Neural cell (in vitro differentiated cells): Measurements from ENCODE around the gene FAM20C. TPM values are rescaled to one million over a fixed set of nuclear protein-coding genes. Genes with fewer than 3 reads are reported as not detected.

Source experiments
- H2AFZ ChIP-seq: fragments of 200-600, 300-800 bp; sonication (generic), shearing (Covaris generic); 2 replicates; pipeline ENCODE4 v1.6.0; 2014; ENCODE audit warnings: low read depth, mild to moderate bottlenecking, antibody characterized with exemption, low read length, moderate library complexity
- H3F3A ChIP-seq: fragments of 200-600 bp; shearing (Covaris generic); 2 replicates; pipeline ENCODE4 v1.6.1; 2016; ENCODE audit warnings: mild to moderate bottlenecking, moderate library complexity, mixed read lengths, antibody characterized with exemption, low read length; ENCODE audit not compliant: insufficient read depth, poor library complexity, severe bottlenecking
- H3K27ac ChIP-seq: fragments of 200-600, 300-800 bp; sonication (generic), shearing (Covaris generic); 2 replicates; pipeline ENCODE4 v1.5.1; 2014; ENCODE audit warnings: mild to moderate bottlenecking, low read length, moderate library complexity
- H3K27me3 ChIP-seq: fragments of 300-800, 200-600 bp; sonication (generic), shearing (Covaris generic); 2 replicates; pipeline ENCODE4 v1.6.0; 2014; ENCODE audit warnings: mild to moderate bottlenecking, low read depth, low read length, moderate library complexity; ENCODE audit not compliant: insufficient read depth
- H3K36me3 ChIP-seq: fragments of 300-800, 200-600 bp; sonication (generic), shearing (Covaris generic); 2 replicates; pipeline ENCODE4 v1.5.1; 2014; ENCODE audit warnings: mild to moderate bottlenecking, antibody characterized with exemption, low read length, moderate library complexity; ENCODE audit not compliant: insufficient read depth
- H3K4me2 ChIP-seq: fragments of 300-800, 200-600 bp; sonication (generic), shearing (Covaris generic); 2 replicates; pipeline ENCODE4 v1.6.0; 2014; ENCODE audit warnings: mild to moderate bottlenecking, low read length
- H3K4me3 ChIP-seq: fragments of 300-800, 200-600 bp; sonication (generic), shearing (Covaris generic); 2 replicates; pipeline ENCODE4 v1.5.1; 2014; ENCODE audit warnings: mild to moderate bottlenecking, low read length, moderate library complexity
- H3K79me2 ChIP-seq: fragments of 200-600 bp; shearing (Covaris generic); replicated peaks from 2 replicates; pipeline ENCODE4 v1.6.0; 2014; ENCODE audit warnings: mild to moderate bottlenecking, low read length, moderate library complexity; ENCODE audit not compliant: insufficient read depth
- H3K9ac ChIP-seq: fragments of 300-800, 200-600 bp; sonication (generic), shearing (Covaris generic); 2 replicates; pipeline ENCODE4 v1.6.1; 2016; ENCODE audit warnings: mild to moderate bottlenecking, low read length, mixed read lengths
- H3K9me2 ChIP-seq: fragments of 200-600 bp; shearing (Covaris generic); 2 replicates; pipeline ENCODE4 v1.6.1; 2016; ENCODE audit warnings: mild to moderate bottlenecking, low read length, mixed read lengths; ENCODE audit not compliant: insufficient read depth
- H3K9me3 ChIP-seq: fragments of 200-600, 300-800 bp; sonication (generic), shearing (Covaris generic); 2 replicates; pipeline ENCODE4 v1.6.1; 2016; ENCODE audit warnings: mild to moderate bottlenecking, mixed run types, low read length, moderate library complexity, mixed read lengths
- H4K20me1 ChIP-seq: fragments of 200-600 bp; shearing (Covaris generic); 2 replicates; pipeline ENCODE4 v1.6.1; 2016; ENCODE audit warnings: mild to moderate bottlenecking, mixed run types; ENCODE audit not compliant: insufficient read depth
- EP300 ChIP-seq: fragments of 450-650 bp; conservative IDR thresholded peaks from 2 replicates; pipeline ENCODE4 v1.6.1; 2014; ENCODE audit warnings: antibody characterized with exemption, mild to moderate bottlenecking, moderate library complexity; ENCODE audit not compliant: poor library complexity, severe bottlenecking
- EZH2 ChIP-seq: fragments of 200-600, 300-800 bp; shearing (Covaris generic), sonication (generic); IDR thresholded peaks from 2 replicates; pipeline ENCODE4 v1.6.1; 2014; ENCODE audit warnings: antibody characterized with exemption, low read length, borderline replicate concordance, mild to moderate bottlenecking; ENCODE audit not compliant: insufficient read depth, poor library complexity, severe bottlenecking
- MXI1 ChIP-seq: fragments of 450-650 bp; conservative IDR thresholded peaks from 2 replicates; pipeline ENCODE4 v1.6.1; 2014; ENCODE audit warnings: antibody characterized with exemption, mild to moderate bottlenecking; ENCODE audit not compliant: poor library complexity, severe bottlenecking
- POLR2AphosphoS5 ChIP-seq: IDR thresholded peaks from 2 replicates; pipeline ENCODE4 v1.6.1; 2012
- RAD21 ChIP-seq: fragments of 450-650 bp; conservative IDR thresholded peaks from 2 replicates; pipeline ENCODE4 v1.6.1; 2014; ENCODE audit warnings: antibody characterized with exemption, mild to moderate bottlenecking, moderate library complexity
- SMC3 ChIP-seq: fragments of 450-650 bp; conservative IDR thresholded peaks from 2 replicates; pipeline ENCODE4 v1.6.1; 2014; ENCODE audit warnings: antibody characterized with exemption, mild to moderate bottlenecking, moderate library complexity; ENCODE audit not compliant: poor library complexity
- TAF1 ChIP-seq: IDR thresholded peaks from 2 replicates; pipeline ENCODE4 v1.6.1; 2012; ENCODE audit warnings: low read depth
- polyA plus RNA-seq: library from polyadenylated mRNA; depleted of rRNA; stranded (reverse); fragments of >200 nt; gene quantifications from 2 replicates; pipeline ENCODE4 v1.2.3, GENCODE V29; 2014
- TF ChIP-seq, protein P1 (sequence below): IDR thresholded peaks from 2 replicates; pipeline ENCODE4 v1.6.1; 2012; ENCODE audit warnings: borderline replicate concordance
- TF ChIP-seq, protein P2 (sequence below): fragments of 450-650 bp; IDR thresholded peaks from 2 replicates; pipeline ENCODE4 v1.5.1; 2014; ENCODE audit warnings: antibody characterized with exemption, mild to moderate bottlenecking, moderate library complexity; ENCODE audit not compliant: poor library complexity, severe bottlenecking

FAM20C gene
- polyA plus RNA-seq, 1 donor from 2014 or later, result 22.7 TPM

GRCh38 chr7:300546-301290 lies 108.3 kb downstream of the FAM20C start:
- Histone ChIP-seq H3K4me3 (no peak overlapping the region), H3F3A (no peaks in the 10 kb centered on the region), H3K9me3 (no peaks in the 10 kb centered on the region), H4K20me1 (no peaks in the 10 kb centered on the region), H2AFZ (no peak overlapping the region), H3K9ac (no peak overlapping the region), H3K27ac (no peak overlapping the region), H3K9me2 (no peaks in the 10 kb centered on the region), H3K79me2 (no peaks in the 10 kb centered on the region), H3K4me2 (no peak overlapping the region), H3K36me3 (no peaks in the 10 kb centered on the region), H3K27me3 (no peaks in the 10 kb centered on the region)
- TF ChIP-seq MXI1 (no peak), SMC3 (no peak), EZH2 (no peak), EP300 (no peak), TAF1 (no peak), POLR2AphosphoS5 (no peak), RAD21 (no peak)
- TF ChIP-seq, protein P1, sequence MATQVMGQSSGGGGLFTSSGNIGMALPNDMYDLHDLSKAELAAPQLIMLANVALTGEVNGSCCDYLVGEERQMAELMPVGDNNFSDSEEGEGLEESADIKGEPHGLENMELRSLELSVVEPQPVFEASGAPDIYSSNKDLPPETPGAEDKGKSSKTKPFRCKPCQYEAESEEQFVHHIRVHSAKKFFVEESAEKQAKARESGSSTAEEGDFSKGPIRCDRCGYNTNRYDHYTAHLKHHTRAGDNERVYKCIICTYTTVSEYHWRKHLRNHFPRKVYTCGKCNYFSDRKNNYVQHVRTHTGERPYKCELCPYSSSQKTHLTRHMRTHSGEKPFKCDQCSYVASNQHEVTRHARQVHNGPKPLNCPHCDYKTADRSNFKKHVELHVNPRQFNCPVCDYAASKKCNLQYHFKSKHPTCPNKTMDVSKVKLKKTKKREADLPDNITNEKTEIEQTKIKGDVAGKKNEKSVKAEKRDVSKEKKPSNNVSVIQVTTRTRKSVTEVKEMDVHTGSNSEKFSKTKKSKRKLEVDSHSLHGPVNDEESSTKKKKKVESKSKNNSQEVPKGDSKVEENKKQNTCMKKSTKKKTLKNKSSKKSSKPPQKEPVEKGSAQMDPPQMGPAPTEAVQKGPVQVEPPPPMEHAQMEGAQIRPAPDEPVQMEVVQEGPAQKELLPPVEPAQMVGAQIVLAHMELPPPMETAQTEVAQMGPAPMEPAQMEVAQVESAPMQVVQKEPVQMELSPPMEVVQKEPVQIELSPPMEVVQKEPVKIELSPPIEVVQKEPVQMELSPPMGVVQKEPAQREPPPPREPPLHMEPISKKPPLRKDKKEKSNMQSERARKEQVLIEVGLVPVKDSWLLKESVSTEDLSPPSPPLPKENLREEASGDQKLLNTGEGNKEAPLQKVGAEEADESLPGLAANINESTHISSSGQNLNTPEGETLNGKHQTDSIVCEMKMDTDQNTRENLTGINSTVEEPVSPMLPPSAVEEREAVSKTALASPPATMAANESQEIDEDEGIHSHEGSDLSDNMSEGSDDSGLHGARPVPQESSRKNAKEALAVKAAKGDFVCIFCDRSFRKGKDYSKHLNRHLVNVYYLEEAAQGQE, result no peak
- TF ChIP-seq, protein P2, sequence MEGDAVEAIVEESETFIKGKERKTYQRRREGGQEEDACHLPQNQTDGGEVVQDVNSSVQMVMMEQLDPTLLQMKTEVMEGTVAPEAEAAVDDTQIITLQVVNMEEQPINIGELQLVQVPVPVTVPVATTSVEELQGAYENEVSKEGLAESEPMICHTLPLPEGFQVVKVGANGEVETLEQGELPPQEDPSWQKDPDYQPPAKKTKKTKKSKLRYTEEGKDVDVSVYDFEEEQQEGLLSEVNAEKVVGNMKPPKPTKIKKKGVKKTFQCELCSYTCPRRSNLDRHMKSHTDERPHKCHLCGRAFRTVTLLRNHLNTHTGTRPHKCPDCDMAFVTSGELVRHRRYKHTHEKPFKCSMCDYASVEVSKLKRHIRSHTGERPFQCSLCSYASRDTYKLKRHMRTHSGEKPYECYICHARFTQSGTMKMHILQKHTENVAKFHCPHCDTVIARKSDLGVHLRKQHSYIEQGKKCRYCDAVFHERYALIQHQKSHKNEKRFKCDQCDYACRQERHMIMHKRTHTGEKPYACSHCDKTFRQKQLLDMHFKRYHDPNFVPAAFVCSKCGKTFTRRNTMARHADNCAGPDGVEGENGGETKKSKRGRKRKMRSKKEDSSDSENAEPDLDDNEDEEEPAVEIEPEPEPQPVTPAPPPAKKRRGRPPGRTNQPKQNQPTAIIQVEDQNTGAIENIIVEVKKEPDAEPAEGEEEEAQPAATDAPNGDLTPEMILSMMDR, result no peak

DNA sequence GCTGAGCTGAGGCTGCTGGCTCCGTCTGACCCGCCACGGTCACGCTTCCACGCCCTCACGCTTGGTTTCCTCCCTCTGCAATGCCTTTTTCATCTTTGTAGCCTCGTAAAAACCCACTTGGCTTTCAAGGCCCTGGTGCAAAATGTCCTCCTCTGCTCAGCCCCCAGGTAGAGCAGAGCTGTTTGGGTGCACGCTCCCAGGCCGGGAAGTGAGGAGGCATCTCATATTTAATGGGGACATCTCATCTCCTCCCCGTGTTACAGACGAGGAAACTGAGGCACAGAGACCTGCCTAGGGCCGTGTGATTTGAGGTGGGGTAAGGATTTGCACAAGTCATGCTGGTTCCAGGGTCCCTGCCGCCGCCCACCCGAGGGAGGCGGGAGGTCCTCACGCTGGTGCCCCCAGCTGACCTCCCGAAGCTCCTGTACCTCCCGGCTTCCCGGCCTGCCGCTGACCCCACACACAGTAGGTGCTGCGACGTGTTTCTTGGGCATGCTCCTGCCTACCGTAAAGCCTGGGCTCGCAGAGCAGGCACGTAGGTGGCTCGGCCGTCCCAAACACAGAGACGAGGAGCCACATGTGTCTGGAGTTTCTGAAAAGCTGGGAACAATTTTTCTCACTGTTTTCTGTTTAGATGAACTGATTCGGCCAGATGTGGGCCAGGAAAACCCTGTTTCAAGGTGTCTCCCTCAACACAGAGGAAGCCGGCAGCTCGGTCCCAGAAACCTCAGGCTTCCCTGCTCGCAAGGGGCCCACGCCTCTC lies 109.1 kb downstream of the FAM20C start:
- no peaks in the 10 kb centered on the region for H3K79me2 ChIP-seq
- H3K9me2 ChIP-seq, result no peaks in the 10 kb centered on the region
- H4K20me1 ChIP-seq, result no peaks in the 10 kb centered on the region
- H3K27ac ChIP-seq, result no peak overlapping the region
- H3K4me3 ChIP-seq, result no peak overlapping the region
- H3K4me2 ChIP-seq, result no peak overlapping the region
- TF ChIP-seq, protein P2, result no peak
- TF ChIP-seq TAF1, result no peak
- no peak overlapping the region for H3K9ac ChIP-seq
- H3K27me3 ChIP-seq, result no peaks in the 10 kb centered on the region
- no peaks in the 10 kb centered on the region for H3K9me3 ChIP-seq
- H3F3A ChIP-seq, result no peaks in the 10 kb centered on the region
- no peak overlapping the region for H2AFZ ChIP-seq
- H3K36me3 ChIP-seq, result no peaks in the 10 kb centered on the region
